MM.1S (cell line): ENCODE measurements around the gene PKP2.

Experiments used
- DNase-seq: peaks from one replicate; pipeline ENCODE4 v3.0.0-alpha.2; 2015
- H2AFZ ChIP-seq: fragments of 300-600 bp; sonication (generic); 2 replicates; pipeline ENCODE4 v1.6.0; 2016; ENCODE audit warnings: antibody characterized with exemption, low read length
- H3F3A ChIP-seq: fragments of 300-600 bp; sonication (generic); 2 replicates; pipeline ENCODE4 v1.6.1; 2016; ENCODE audit warnings: mild to moderate bottlenecking, antibody characterized with exemption, low read length, moderate library complexity, mixed read lengths; ENCODE audit not compliant: insufficient read depth
- H3K27ac ChIP-seq: fragments of 300-600 bp; sonication (generic); 2 replicates; pipeline ENCODE4 v1.5.1; 2016; ENCODE audit warnings: mild to moderate bottlenecking, low read length
- H3K27me3 ChIP-seq: fragments of 300-600 bp; sonication (generic); replicated peaks from 2 replicates; pipeline ENCODE4 v1.6.0; 2016; ENCODE audit warnings: low read length; ENCODE audit not compliant: insufficient read depth
- H3K36me3 ChIP-seq: fragments of 300-600 bp; sonication (generic); replicated peaks from 2 replicates; pipeline ENCODE4 v1.6.1; 2016; ENCODE audit warnings: mild to moderate bottlenecking, low read length, mixed read lengths; ENCODE audit not compliant: insufficient read depth
- H3K4me1 ChIP-seq: fragments of 300-600 bp; sonication (generic); 2 replicates; pipeline ENCODE4 v1.6.1; 2016; ENCODE audit warnings: low read length, mixed read lengths
- H3K4me2 ChIP-seq: fragments of 300-600 bp; sonication (generic); 2 replicates; pipeline ENCODE4 v1.6.0; 2016; ENCODE audit warnings: low read depth, low read length
- H3K4me3 ChIP-seq: fragments of 300-600 bp; sonication (generic); 2 replicates; pipeline ENCODE4 v1.5.1; 2016; ENCODE audit warnings: low read length, mixed read lengths
- H3K79me2 ChIP-seq: fragments of 300-600 bp; sonication (generic); 2 replicates; pipeline ENCODE4 v1.6.1; 2016; ENCODE audit warnings: mixed run types, low read length, mixed read lengths
- H3K9ac ChIP-seq: fragments of 300-600 bp; sonication (generic); 2 replicates; pipeline ENCODE4 v1.6.1; 2016; ENCODE audit warnings: low read length, mixed read lengths
- H3K9me2 ChIP-seq: fragments of 300-600 bp; sonication (generic); replicated peaks from 2 replicates; pipeline ENCODE4 v1.6.1; 2016; ENCODE audit warnings: mild to moderate bottlenecking, low read length, mixed read lengths; ENCODE audit not compliant: insufficient read depth
- H3K9me3 ChIP-seq: fragments of 300-600 bp; sonication (generic); replicated peaks from 2 replicates; pipeline ENCODE4 v1.6.1; 2016; ENCODE audit warnings: mild to moderate bottlenecking, low read length, mixed read lengths; ENCODE audit not compliant: insufficient read depth
- H4K20me1 ChIP-seq: fragments of 300-600 bp; sonication (generic); 2 replicates; pipeline ENCODE4 v1.6.1; 2016; ENCODE audit warnings: mild to moderate bottlenecking, low read length, moderate library complexity, mixed read lengths; ENCODE audit not compliant: insufficient read depth
- CTCF ChIP-seq: fragments of 300-600 bp; sonication (generic); IDR thresholded peaks from 2 replicates; pipeline ENCODE4 v1.5.1; 2016; ENCODE audit warnings: antibody characterized with exemption, low read length, mixed read lengths
- EZH2 ChIP-seq: fragments of 300-600 bp; sonication (generic); optimal IDR thresholded peaks from 2 replicates; pipeline ENCODE3; 2017; ENCODE audit warnings: low read depth, mild to moderate bottlenecking, antibody characterized with exemption, low read length, mixed read lengths
- EZH2phosphoT487 ChIP-seq: fragments of 300-600 bp; sonication (generic); IDR thresholded peaks from 2 replicates; pipeline ENCODE4 v1.6.1; 2018; ENCODE audit warnings: antibody characterized with exemption, low read length

PKP2 gene

DNA sequence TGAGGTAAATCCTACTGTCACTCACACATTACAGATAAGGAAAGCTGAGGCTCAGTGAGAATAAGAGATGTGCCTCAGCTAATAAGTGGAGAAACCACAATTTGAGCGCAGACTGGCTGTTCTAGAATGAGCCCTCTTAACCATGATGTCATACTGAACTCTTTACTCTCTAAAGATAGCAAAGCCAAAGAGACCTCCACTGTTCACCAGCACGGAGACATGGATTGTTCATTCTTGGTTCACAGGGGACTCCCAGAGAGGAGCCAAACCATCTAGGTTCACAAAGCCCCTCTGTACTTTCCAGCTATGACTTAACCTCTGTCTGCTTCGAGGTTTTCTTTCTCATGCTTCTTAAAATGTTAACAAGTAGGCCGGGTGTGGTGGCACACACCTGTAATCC lies 108.2 kb downstream of the PKP2 start:
- peaks cover 4% of the 10 kb centered on the region; the same call in 1 of the 2 replicates for H3F3A ChIP-seq
- H3K79me2 ChIP-seq, result no peaks in the 10 kb centered on the region
- no peak overlapping the region for H3K9ac ChIP-seq
- TF ChIP-seq EZH2, result no peak
- no peak for TF ChIP-seq EZH2phosphoT487
- no peak for TF ChIP-seq CTCF
- no peaks in the 10 kb centered on the region for H3K4me1 ChIP-seq
- no peak overlapping the region for H3K4me2 ChIP-seq
- no peaks in the 10 kb centered on the region; the same call in 1 of the 2 replicates for H3K36me3 ChIP-seq
- H3K9me3 ChIP-seq, result no peaks in the 10 kb centered on the region
- H3K9me2 ChIP-seq, result no peaks in the 10 kb centered on the region
- DNase-seq, result no peak
- no peaks in the 10 kb centered on the region; the same call in 1 of the 2 replicates for H4K20me1 ChIP-seq
- H2AFZ ChIP-seq, result no peak overlapping the region
- no peak overlapping the region for H3K4me3 ChIP-seq
- H3K27me3 ChIP-seq, result no peaks in the 10 kb centered on the region
- H3K27ac ChIP-seq, result no peak overlapping the region

DNA sequence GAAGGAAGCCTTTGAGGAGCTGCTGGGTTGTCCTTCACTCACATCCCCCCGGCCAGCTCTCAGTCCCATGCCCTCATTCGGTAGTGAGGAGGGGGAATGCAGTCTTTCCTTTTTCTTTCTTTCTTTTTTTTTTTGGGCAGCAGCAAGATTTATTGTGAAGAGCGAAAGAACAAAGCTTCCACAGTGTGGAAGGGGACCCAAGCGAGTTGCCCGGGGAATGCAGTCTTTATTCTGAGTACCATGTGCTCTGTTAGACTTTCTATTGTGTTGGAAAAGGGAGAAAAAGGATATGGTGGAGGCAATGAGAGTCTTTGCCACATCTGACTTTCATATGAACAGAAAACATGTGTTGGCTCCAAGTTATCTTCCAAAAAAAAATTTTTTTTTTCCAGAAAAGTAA lies 111.0 kb downstream of the PKP2 start:
- Histone ChIP-seq H3K9ac (no peak overlapping the region), H3K4me1 (no peaks in the 10 kb centered on the region), H2AFZ (no peak overlapping the region), H3K9me3 (no peaks in the 10 kb centered on the region), H3K79me2 (no peaks in the 10 kb centered on the region), H3K27me3 (no peaks in the 10 kb centered on the region), H3F3A (peaks cover 4% of the 10 kb centered on the region; the same call in 1 of the 2 replicates), H3K9me2 (no peaks in the 10 kb centered on the region), H3K27ac (no peak overlapping the region), H4K20me1 (no peaks in the 10 kb centered on the region; the same call in 1 of the 2 replicates), H3K36me3 (no peaks in the 10 kb centered on the region; the same call in 1 of the 2 replicates), H3K4me2 (no peak overlapping the region), H3K4me3 (no peak overlapping the region)
- DNase-seq, result no peak
- TF ChIP-seq CTCF (no peak), EZH2 (no peak), EZH2phosphoT487 (no peak)

DNA sequence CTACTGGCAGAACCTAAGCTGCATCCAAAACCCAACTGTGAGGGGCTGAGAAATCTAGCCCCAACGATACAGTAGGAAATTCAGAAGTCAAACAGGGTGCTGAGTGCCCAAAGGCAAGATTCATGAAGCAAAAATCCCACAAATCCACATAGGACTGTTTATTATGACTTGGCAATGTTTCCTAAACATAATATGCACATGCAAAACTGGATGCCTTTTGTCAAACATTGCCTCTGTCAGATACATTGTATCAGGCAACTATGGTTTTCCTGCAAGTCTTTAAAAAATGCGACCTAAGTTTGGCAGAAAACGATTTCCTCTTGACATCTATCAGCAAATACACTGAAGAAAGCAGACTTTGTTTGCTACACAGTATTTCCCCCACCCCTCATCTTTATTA lies 113.5 kb downstream of the PKP2 start:
- Histone ChIP-seq H3K36me3 (no peaks in the 10 kb centered on the region), H3K79me2 (no peaks in the 10 kb centered on the region), H3K27me3 (no peaks in the 10 kb centered on the region), H3K4me2 (no peak overlapping the region), H2AFZ (no peak overlapping the region), H3K9ac (no peak overlapping the region), H3F3A (no peaks in the 10 kb centered on the region), H3K9me2 (no peaks in the 10 kb centered on the region), H3K27ac (no peak overlapping the region), H3K9me3 (no peaks in the 10 kb centered on the region), H4K20me1 (no peaks in the 10 kb centered on the region), H3K4me3 (no peak overlapping the region), H3K4me1 (no peaks in the 10 kb centered on the region)
- no peak for TF ChIP-seq EZH2
- no peak for TF ChIP-seq CTCF
- no peak for TF ChIP-seq EZH2phosphoT487
- no peak for DNase-seq
